GF-D8 (cell line): ENCODE data around the gene ZNF76.
"Not testable (repeated sequence)": the region's sequence is repeated elsewhere in the genome, so short reads cannot be mapped to it uniquely, and the experiment has no call there.

ENCODE experiments used
- DNase-seq: peaks from one replicate; lab custom pipeline; 2025; lab: John Stamatoyannopoulos, UW

ZNF76 gene

GRCh38 chr6:35330541-35331119, 71.1 kb downstream of the ZNF76 start:
- no peak for DNase-seq

- DNase-seq = not testable (repeated sequence)
These were observed 72.7 kb downstream of the ZNF76 start for GRCh38 chr6:35332074-35332887.

GRCh38 chr6:35341557-35341956, 82.0 kb downstream of the ZNF76 start:
- no peak for DNase-seq

GRCh38 chr6:35342258-35343091, 82.9 kb downstream of the ZNF76 start, which contains the start of gene PPARD:
TSS of gene PPARD (plus strand) at chr6:35342558. CDS start at chr6:35411088, 68,530 bp downstream.
- DNase-seq = peak; percentile 45

- DNase-seq = peak; percentile 71
These were observed 83.7 kb downstream of the ZNF76 start for GRCh38 chr6:35343092-35343834.

- no peak for DNase-seq
These were observed 84.5 kb downstream of the ZNF76 start for GRCh38 chr6:35343835-35344550.
